ENCODE data around the gene RAP1GDS1.

The RAP1GDS1 gene, protein sequence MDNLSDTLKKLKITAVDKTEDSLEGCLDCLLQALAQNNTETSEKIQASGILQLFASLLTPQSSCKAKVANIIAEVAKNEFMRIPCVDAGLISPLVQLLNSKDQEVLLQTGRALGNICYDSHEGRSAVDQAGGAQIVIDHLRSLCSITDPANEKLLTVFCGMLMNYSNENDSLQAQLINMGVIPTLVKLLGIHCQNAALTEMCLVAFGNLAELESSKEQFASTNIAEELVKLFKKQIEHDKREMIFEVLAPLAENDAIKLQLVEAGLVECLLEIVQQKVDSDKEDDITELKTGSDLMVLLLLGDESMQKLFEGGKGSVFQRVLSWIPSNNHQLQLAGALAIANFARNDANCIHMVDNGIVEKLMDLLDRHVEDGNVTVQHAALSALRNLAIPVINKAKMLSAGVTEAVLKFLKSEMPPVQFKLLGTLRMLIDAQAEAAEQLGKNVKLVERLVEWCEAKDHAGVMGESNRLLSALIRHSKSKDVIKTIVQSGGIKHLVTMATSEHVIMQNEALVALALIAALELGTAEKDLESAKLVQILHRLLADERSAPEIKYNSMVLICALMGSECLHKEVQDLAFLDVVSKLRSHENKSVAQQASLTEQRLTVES

DNA sequence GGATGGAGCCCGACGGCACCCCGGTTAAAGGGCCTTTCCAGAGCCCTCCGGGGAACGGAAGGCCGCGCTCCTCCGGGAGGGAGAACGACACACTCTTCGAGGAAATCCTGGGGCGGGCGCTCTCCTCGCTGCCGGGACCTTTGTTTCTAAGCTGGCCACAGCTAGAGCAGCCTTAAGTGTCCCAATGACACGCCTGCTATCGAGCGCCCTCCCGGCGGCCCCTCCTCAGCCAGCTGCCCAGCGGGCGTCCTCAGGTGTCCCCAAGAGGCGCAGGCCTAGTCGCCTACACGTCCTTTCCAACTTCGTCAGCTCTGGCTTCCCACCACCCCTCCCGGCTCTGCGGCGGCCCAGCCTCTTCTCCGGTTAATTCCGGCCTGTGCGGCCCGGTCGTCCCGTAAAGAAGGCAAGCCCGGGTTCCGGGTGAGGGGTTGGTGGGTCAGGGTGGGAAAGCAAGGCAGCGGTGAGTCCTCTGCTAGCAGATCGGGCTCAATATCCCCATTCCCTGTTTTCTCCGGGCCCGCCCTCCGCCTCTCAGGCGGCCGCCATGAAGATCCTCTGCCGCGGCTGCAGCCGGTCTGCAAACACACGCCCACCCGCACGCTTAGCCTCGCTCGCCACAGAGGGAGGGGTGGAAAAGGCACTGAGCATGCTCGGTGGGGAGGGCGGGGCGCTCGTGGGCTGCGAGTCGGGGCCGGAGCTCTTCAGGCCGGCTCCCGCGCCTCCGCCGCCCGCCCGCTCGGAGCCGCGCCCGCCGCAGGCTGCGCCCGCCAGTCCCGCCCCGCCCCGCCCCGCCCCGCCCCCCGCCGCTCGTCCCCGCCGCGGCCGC is at the start of gene RAP1GDS1:
Gene RAP1GDS1, plus strand, starts transcription at position 806 of the 826 bp plus-strand sequence. CDS start 182 bp downstream, outside the sequence.
- DNase-seq (ENCODE audit: low spot score): peak; percentile 99

DNA sequence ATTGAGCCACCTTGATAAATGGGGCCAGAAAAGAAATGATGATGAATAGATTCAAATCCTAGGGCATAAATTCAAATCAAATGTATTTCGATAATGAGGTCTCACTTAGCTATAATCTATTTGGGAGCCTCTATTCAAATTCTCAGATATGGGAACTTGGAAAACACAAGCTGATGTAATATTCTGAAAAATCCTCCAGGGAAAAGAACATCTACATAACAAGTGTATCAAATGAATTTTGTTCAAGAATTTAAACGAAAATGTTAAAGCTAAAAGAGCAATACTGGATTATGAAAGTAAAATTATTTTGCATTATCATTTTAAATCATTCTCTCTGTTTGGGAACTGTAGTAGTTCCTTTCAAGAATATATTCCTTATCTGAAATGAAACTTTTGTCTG is 38.9 kb upstream of the RAP1GDS1 start:
- DNase-seq (ENCODE audit: low spot score): no peak

DNA sequence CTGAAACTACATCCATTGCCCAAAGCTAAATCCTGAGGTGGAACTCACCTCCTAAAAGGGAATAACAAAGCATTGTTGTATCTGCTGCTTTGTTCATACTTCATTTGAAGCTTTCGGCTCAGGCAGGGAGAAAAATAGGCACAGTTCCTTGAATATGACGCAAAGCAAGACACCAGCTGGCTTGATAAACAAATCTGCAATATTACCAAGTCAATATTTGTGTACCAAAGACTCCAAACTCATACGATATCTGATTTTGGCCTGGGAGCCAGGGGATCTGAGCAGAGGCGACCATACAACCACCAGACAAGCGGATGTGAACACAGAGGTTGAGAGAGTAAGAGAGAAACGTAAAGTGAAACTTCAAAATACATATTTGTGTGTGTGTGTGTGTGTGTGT is 34.8 kb upstream of the RAP1GDS1 start:
- no peak for DNase-seq (ENCODE audit: low spot score)

DNA sequence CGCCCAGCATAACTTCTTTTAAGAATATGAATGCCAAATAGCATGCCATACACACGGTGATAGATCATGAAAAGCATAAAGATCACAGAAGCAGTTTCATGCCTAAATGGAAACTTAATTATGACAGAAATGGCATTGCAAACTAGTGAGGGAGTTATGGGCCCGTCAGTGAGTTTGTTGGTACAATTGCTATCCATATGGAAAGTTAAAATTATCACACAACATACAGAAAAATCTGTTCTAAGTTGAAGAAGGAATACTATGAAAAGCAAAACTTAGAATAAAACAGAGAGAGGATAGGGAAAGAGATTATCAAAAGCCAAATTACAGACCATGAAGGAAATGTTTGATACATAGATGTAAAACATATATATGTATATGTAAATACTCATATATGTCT is 30.2 kb upstream of the RAP1GDS1 start:
- DNase-seq (ENCODE audit: low spot score): no peak

DNA sequence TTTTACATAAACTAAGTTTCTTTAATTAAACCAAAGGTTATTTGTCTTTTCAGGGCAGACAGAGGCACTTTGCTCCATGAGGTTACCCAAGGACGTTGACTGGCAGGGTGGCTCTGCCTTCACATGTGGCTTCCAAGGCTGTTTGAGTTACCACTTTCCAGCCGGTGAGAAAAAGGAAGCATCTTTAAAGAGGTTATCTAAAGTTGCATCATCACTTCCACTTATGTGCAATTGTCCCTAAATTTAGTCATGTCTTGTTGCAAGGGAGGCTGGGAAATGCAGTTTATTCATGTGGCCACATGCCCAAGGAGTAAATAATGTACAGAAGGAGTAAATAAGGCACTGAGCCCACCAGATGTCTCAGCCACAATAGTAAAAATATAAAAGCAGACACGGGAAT is 29.0 kb upstream of the RAP1GDS1 start:
- no peak for DNase-seq (ENCODE audit: low spot score)

DNA sequence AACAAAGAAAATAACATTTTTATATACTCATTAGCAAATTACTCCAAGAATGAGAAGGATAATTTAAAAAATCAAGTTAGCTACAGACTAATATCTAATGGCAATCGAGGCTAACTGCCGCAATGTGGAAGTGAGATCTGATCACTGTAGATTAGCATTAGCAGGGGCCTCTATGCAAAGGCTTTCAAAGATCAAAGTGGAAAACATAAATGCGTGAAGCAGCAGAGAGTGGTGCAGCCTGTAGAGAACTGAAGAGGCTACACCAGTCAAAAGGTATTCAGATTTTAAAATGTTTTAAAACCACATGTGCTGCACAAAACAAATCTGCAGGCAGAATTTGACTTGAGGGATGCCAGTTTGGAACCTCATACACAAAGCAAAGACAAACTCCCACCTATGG is 24.0 kb upstream of the RAP1GDS1 start:
- DNase-seq (ENCODE audit: low spot score): no peak

DNA sequence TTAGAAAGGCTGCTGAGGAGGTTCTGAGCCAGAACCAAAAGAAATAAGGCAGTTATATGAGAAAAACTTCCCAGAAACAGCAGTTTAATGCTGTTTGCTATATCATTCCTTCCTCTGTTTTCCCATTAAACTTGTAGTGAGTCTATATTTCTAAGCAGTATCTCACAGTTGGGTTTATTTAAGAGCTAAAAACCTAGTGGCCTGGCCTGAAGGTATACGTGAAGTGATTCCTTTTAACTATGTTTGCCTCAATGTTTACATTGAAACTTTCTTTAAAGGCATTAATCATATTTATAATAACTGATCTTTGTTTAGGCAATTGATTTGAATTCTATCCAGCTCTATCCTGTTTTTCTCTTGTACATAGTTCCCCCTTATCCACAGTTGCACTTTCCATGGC is 19.1 kb upstream of the RAP1GDS1 start:
- no peak for DNase-seq (ENCODE audit: low spot score)

DNA sequence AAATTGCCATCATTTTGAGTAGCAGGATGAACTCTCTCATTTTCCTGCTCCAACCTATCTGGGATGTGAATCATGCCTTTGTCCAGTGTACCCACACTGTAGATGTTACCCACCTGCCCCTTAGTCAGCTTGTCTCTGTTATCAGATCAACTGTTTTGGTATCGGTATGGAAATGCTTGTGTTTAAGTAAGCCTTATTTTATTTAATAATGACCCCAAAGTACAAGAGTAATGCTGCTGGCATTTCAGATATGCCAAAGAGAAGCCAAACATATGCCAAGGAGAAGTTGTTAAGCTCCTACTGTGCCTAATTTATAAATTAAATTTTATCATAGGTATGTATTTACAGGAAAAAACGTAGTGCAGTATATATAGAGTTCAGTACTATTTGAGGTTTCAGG is 18.6 kb upstream of the RAP1GDS1 start:
- no peak for DNase-seq (ENCODE audit: low spot score)

DNA sequence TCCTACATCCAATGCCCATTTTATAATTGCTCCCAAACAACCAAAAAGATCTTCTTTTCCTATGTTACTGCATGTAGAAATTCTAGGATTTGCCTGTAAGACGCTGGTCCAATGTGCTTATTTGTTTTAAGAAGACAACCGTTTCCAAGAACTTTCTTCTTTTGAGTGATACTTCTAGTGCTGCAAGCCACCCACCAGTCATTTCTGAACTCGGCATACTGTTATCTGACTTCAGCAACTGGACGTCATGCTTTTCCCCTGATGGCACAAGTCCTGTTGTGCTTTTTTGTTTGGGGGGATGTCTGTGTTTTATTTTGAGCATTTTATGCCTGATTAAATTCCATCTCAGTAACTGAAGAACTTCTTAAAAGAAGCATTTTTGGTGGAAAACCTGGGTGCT is 16.0 kb upstream of the RAP1GDS1 start:
- no peak for DNase-seq (ENCODE audit: low spot score)

DNA sequence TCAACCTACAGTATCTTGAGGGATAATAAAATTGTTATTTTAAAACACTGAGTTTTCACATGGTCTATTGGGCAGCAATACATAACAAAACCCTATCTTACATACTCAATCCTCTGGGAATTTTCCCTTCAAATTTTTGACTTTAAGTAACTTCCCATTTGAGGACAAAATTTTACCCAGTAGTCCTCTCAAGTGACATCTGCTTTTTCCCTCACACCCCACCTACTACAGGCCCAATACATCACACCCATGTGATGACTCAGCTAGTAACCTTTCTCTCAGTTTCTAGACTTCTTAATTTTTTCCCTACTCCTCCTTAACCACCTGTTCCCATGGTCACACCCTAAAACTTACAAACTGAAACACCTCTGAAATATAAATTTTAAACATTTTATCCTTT is 12.2 kb upstream of the RAP1GDS1 start:
- no peak for DNase-seq (ENCODE audit: low spot score)

DNA sequence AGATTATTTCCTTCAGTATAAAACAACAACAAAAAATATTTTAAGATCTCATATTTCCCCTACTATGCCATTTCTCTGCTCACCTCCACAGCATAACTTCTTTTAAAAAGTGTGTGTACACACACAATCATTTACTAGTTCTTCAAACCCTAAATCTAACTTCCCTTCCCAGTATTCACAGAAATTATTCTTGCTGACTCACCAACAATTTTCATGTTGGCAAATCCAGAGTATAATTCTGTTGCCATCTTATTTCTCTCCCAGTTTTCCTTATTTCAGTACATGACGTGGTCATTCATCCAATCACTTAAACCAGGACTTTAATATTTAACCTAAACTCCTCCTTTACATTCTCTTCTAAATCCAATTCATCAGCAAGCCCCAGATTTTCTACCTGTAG is 11.4 kb upstream of the RAP1GDS1 start:
- no peak for DNase-seq (ENCODE audit: low spot score)

DNA sequence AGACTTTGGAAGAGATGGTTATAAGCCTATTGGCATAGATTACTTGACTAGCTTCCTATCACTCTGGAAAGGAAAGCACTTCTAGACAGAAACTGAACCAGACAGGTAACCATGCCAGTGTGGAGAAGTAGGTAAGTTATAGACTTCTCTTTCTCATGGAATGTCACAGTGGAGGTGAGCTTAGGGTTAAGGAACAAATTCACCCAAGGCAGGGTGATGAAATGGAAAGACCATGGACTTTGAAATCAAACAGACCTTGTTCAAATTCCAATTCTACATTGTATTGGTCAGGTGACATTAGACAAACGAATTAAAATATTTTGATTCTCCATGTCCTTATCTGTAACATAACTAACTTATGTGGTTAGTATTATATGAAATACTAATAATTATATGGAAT is 7.7 kb upstream of the RAP1GDS1 start:
- DNase-seq (ENCODE audit: low spot score): no peak

DNA sequence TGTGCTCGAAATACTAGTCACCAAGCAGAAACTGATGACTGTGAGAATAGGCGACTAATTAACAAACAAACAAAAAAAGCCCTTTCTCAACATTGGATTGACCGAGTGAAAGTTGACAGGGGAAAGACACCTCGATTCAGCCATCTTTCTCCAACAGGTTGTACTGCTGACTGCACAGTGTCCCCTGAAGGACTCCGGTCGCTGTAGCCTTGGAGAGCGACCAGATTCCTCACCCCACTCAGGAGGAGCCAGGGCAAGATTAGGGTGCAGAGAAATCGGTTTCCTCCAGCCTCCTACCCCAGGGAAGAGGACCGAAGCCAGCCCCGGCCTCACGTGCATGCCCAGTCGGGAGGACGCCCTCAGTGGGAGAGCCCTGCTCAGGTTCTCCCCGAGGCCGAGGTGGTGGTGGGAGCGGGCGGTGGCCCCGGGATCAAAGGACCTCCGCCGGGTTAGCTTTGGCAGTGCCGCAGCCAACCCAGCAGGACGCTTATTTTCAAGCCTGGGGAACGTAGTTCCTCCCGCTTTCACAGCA is 1.1 kb upstream of the RAP1GDS1 start:
- peak; percentile 20 for DNase-seq (ENCODE audit: low spot score)

DNA sequence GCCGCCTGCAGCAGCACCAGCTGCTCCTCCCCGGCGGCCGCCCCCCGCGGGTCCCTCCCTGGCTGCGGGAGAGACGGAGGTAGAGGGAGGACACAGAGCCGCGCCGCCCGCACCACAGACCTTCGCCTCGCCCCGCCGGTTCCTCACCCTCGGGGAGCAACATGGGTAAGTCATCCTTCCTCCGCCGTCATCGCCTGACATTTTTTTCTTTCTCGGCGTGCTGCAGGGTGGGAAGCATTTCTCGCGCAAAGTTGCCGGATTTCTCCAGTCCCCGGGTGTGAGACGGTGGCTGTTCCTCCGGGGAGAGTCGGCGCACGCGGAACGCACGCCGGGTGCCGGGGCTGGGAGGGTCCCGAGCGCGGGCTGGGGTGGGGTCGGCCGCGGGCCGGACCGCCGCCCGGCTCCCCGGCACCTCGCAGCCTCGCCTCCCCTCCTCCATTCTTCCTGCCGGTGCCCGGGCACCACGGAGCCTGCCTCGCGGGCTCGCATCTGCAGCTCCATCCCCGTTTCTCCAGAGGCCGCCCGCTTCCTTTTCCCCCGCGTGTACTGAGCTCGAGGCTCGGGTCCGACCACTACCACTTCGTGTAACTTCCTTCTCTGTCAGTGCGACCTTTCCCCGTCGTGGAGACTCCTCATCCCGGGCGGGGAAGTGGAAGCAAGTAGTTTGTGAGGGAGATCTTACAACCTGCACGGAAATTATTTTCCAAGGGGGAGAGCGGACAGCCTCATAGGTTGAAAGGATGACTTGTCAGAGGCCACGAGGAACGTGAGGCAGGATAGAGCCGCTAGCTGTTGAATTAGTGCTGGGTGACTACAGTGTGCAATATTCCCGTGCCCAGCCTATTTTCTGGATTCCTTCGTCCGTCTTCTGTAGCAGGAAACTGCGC is 464 bp downstream of the RAP1GDS1 start:
- DNase-seq (ENCODE audit: low spot score): peak; percentile 67

DNA sequence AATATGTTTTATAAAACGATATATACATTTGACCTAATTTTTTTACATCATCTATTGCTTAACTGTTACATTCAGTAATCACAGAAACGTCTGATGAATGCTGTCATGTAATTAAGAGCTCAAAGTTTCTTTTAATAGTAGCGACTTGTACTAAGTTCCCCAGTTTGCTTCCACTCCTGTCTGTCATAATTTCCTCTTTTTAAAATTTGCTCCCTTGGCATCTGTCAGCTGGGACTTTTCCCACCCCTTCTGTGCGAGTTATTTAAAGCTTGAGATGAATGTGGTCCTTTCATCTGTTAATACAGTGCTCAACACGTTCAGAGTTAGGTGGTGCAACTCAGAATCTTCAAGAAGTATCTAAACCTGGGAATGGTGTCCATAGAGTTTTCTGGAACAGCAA is 1.2 kb downstream of the RAP1GDS1 start:
- no peak for DNase-seq (ENCODE audit: low spot score)

DNA sequence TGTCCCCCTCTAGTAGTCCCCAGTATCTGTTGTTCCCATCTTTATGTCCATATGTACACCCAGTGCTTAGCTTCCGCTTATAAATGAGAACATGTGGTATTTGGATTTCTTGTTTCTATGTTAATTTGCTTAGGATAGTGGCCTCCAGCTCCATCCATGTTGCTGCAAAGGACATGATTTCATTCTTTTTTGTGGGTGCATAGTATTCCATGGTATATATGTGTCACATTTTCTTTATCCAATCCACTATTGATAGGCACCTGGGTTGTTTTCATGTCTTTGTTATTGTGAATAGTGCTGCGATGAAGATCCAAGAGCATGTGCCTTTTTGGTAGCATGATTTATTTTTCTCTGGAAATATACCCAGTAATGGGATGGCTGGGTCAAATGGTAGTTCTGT is 6.3 kb downstream of the RAP1GDS1 start:
- DNase-seq (ENCODE audit: low spot score): no peak

DNA sequence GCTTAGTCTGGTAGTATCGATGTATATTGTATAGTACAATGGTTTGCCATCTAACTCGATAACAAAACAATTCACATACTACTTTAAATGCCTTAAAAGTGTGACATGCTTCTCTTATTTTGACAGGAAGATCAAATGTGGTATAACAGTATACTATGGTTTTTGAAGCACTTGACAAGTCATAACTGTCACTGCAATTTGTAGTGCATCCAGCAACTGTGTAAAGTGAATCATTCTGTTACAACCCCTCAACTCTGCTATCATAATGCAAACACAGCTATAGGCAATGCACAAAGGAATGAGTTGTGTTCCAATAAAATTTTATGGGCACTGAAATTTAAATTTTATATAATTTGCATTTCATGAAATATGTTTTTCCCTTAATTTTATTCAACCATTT is 14.0 kb downstream of the RAP1GDS1 start:
- no peak for DNase-seq (ENCODE audit: low spot score)

DNA sequence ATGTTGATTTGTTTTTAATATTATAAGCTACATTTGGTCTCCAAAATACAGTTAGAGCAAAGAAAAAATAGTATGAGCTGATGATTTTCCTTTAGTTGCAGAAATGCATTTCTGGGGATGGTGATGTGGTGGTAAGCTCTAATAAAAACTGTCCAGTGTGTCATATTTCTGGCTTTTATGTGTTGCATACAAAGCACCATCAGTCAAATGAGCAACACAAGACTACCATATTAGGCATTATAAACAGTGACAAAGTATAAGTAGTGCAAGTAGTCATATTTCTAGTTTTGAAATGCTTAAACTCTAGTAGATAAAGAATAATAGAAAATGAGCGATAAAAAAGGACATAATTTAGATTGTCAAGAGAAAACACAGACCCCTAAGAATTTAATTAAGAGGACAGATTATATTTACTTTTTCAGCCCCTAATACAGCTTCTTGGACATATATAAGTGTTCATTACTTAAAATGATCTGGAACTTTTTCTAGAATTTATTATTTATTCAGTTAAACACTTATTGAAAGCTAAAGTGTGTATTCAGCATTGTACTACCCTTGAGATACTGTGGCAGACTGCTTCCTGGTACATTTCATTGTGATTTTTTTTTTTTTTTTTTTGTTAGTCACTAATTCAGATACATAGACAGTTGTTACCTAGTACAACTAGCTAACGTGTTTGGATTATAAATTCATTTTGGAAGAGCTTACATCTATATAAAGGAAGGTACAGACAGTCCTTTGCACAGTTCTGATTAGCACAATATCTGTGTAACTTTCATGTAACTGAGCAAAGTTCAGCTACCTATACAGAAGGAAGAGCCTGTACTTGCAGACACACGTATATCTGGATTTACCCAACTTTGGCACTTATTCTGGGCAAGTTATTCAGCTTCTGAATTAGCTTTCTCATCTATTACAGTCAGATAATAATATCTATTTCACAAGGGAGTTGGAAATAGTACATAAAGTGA is 22.3 kb downstream of the RAP1GDS1 start:
- DNase-seq (ENCODE audit: low spot score): no peak

DNA sequence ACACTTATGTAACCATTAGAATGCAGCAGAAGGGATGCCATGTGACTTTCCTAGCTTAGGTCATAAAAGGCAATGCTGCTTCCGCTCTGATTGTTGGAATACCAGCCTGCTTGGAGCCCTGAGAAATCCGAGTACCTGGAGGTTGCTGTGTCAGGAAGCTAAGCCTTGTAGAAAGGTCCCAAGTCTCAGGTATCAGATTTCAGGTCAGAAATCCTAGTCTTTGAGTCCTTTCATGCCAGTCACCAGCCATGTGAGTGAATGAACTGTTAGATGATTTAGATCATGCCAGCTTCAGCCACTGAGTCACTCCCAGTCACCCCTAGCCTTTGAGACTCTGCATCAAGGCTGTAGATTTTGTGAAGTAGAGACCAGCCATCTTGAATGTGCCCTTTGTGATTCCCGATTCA is 23.5 kb downstream of the RAP1GDS1 start:
- DNase-seq (ENCODE audit: low spot score): no peak

DNA sequence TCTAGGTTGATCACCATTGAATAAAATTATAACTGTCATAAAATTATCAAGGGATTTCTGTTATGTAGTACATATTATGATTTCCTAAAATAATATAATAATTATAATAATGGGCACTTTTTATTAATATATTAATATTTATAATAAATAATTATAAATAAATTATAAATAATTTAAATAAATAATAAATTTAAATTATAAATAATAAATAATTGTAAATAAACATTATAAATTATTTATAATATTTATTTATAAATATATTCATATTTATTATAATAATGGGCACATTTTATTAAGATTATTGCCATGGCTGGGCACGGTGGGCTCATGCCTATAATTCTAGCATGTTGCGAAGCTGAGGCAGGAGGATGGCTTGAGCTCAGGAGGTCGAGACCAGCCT is 24.5 kb downstream of the RAP1GDS1 start:
- no peak for DNase-seq (ENCODE audit: low spot score)

Data from AG08395 (cell line).